K562 (cell line): ENCODE data around the gene HP1BP3.

Experiments used
- CREB3L1 ChIP-seq: fragments of 450-650 bp; IDR thresholded peaks from 2 replicates; pipeline ENCODE4 v1.6.1; 2014; ENCODE audit warnings: low read depth, mild to moderate bottlenecking, moderate library complexity, borderline replicate concordance
- CTCF ChIP-seq, 3 experiments: IDR thresholded peaks in 2 of 3; conservative IDR thresholded peaks in 1 of 3; 2 replicates each; pipeline ENCODE4 v1.5.1; 2011 to 2012; ENCODE audit warnings: low read length in 3 of 3, mild to moderate bottlenecking in 3 of 3, control low read depth in 2 of 3, improper control_type of control experiment in 1 of 3, inconsistent platforms in 1 of 3, low read depth in 1 of 3, mixed read lengths in 1 of 3, moderate library complexity in 1 of 3; ENCODE audit not compliant: insufficient read depth in 2 of 3
- EP300 ChIP-seq: IDR thresholded peaks from 2 replicates; pipeline ENCODE4 v1.6.1; 2012; ENCODE audit warnings: low read length, improper control_type of control experiment
- MYC ChIP-seq, 2 experiments: fragments of 250-450 bp in 1 of 2; sonication (Bioruptor Pico) in 1 of 2; IDR thresholded peaks; 2 replicates each; pipeline versions ENCODE4 v1.5.1 to v1.6.1; 2012 to 2021; ENCODE audit warnings: low read depth in 2 of 2, borderline replicate concordance in 1 of 2, improper control_type of control experiment in 1 of 2, low read length in 1 of 2, mild to moderate bottlenecking in 1 of 2, moderate library complexity in 1 of 2
- POLR2A ChIP-seq: fragments of 450-650 bp; conservative IDR thresholded peaks from 2 replicates; pipeline ENCODE4 v1.6.1; 2016
- RAD21 ChIP-seq, 2 experiments: fragments of 250-450 bp in 1 of 2; fragments of 450-650 bp in 1 of 2; sonication (Bioruptor Pico) in 1 of 2; formaldehyde crosslinking in 1 of 2; IDR thresholded peaks in 1 of 2; conservative IDR thresholded peaks in 1 of 2; 2 replicates each; pipeline versions ENCODE4 v1.4.0 to v1.8.0; 2020 to 2022; ENCODE audit warnings: mild to moderate bottlenecking in 2 of 2, moderate library complexity in 1 of 2
- SMC3 ChIP-seq: conservative IDR thresholded peaks from 2 replicates; pipeline ENCODE4 v1.6.1; 2011; ENCODE audit warnings: low read depth, low read length, improper control_type of control experiment; ENCODE audit not compliant: insufficient read depth
- U2AF2 ChIP-seq: fragments of 200-400 bp; formaldehyde crosslinking; optimal IDR thresholded peaks from 2 replicates; pipeline ENCODE3; 2017; ENCODE audit warnings: low read depth, mild to moderate bottlenecking, low read length
- ZNF384 ChIP-seq: IDR thresholded peaks from 2 replicates; pipeline ENCODE4 v1.6.1; 2012; ENCODE audit warnings: low read depth, low read length, improper control_type of control experiment
- TF ChIP-seq, protein P1 (sequence below): fragments of 250-450 bp; sonication (Bioruptor Pico); IDR thresholded peaks from 2 replicates; pipeline ENCODE4 v1.5.1; 2021; ENCODE audit warnings: mild to moderate bottlenecking
- TF ChIP-seq, protein P2 (sequence below): fragments of 450-650 bp; IDR thresholded peaks from 2 replicates; pipeline ENCODE4 v1.6.1; 2018; ENCODE audit not compliant: partially characterized antibody
- TF ChIP-seq, protein P3 (sequence below): fragments of 450-650 bp; IDR thresholded peaks from 2 replicates; pipeline ENCODE4 v1.6.1; 2016; ENCODE audit warnings: missing biosample characterization, missing genetic modification characterization

DNA sequence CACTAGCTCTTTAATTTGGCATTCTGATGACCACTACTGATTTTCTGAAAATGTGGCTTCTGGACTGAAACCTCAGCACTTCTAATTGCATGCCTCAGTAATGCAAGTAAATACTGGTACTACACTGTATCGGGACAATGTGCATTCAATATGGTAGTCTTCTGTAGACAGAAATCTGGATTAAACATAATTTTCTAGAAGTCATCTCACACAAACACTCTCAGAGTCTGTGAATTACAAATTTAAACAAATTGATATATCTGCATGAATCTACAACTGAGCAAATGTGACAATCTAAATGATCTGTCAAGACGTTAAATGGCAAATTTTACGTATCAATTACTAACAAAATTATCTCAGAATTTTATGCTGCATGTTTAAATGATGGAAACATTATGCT, 23.7 kb downstream of the HP1BP3 start:
- TF ChIP-seq POLR2A (no peak), RAD21 (CRISPR knock-in tag; conservative IDR thresholded peaks at IDR 0.05 in 1 of 2, IDR thresholded peaks at IDR 0.05 in 1 of 2) (no peak), CTCF (IDR thresholded peaks at IDR 0.05 in 2 of 3, conservative IDR thresholded peaks at IDR 0.05 in 1 of 3; ENCODE audit: insufficient read depth in 2 of 3, low read depth in 1 of 3, low read length in 3 of 3) (no peak), SMC3 (no peak), EP300 (no peak), ZNF384 (no peak), MYC (IDR thresholded peaks at IDR 0.05; ENCODE audit: low read depth, low read length) (no peak), MYC (CRISPR knock-in tag; IDR thresholded peaks at IDR 0.05; ENCODE audit: borderline replicate concordance, low read depth) (no peak), U2AF2 (no peak), CREB3L1 (no peak)
- TF ChIP-seq, protein P1, sequence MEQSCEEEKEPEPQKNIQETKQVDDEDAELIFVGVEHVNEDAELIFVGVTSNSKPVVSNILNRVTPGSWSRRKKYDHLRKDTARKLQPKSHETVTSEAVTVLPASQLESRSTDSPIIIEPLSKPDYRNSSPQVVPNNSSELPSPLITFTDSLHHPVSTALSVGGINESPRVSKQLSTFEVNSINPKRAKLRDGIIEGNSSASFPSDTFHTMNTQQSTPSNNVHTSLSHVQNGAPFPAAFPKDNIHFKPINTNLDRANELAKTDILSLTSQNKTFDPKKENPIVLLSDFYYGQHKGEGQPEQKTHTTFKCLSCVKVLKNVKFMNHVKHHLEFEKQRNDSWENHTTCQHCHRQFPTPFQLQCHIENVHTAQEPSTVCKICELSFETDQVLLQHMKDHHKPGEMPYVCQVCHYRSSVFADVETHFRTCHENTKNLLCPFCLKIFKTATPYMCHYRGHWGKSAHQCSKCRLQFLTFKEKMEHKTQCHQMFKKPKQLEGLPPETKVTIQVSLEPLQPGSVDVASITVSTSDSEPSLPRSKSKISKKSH (CRISPR knock-in tag), result no peak
- TF ChIP-seq, protein P2, sequence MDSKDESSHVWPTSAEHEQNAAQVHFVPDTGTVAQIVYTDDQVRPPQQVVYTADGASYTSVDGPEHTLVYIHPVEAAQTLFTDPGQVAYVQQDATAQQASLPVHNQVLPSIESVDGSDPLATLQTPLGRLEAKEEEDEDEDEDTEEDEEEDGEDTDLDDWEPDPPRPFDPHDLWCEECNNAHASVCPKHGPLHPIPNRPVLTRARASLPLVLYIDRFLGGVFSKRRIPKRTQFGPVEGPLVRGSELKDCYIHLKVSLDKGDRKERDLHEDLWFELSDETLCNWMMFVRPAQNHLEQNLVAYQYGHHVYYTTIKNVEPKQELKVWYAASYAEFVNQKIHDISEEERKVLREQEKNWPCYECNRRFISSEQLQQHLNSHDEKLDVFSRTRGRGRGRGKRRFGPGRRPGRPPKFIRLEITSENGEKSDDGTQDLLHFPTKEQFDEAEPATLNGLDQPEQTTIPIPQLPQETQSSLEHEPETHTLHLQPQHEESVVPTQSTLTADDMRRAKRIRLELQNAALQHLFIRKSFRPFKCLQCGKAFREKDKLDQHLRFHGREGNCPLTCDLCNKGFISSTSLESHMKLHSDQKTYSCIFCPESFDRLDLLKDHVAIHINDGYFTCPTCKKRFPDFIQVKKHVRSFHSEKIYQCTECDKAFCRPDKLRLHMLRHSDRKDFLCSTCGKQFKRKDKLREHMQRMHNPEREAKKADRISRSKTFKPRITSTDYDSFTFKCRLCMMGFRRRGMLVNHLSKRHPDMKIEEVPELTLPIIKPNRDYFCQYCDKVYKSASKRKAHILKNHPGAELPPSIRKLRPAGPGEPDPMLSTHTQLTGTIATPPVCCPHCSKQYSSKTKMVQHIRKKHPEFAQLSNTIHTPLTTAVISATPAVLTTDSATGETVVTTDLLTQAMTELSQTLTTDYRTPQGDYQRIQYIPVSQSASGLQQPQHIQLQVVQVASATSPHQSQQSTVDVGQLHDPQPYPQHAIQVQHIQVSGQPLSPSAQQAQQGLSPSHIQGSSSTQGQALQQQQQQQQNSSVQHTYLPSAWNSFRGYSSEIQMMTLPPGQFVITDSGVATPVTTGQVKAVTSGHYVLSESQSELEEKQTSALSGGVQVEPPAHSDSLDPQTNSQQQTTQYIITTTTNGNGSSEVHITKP, result no peak
- TF ChIP-seq, protein P3, sequence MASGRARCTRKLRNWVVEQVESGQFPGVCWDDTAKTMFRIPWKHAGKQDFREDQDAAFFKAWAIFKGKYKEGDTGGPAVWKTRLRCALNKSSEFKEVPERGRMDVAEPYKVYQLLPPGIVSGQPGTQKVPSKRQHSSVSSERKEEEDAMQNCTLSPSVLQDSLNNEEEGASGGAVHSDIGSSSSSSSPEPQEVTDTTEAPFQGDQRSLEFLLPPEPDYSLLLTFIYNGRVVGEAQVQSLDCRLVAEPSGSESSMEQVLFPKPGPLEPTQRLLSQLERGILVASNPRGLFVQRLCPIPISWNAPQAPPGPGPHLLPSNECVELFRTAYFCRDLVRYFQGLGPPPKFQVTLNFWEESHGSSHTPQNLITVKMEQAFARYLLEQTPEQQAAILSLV (tag), result no peak
